Erythroblast (primary cell): ENCODE results near the gene ZBTB38.

Source experiments
- GATA1 ChIP-seq: IDR thresholded peaks from 2 replicates; pipeline ENCODE4 v1.6.1; 2011; ENCODE audit warnings: low read depth, mild to moderate bottlenecking, control low read depth, low read length, moderate library complexity
- POLR2A ChIP-seq: IDR thresholded peaks from 2 replicates; pipeline ENCODE4 v1.6.1; 2011; ENCODE audit warnings: mild to moderate bottlenecking, low read length

DNA sequence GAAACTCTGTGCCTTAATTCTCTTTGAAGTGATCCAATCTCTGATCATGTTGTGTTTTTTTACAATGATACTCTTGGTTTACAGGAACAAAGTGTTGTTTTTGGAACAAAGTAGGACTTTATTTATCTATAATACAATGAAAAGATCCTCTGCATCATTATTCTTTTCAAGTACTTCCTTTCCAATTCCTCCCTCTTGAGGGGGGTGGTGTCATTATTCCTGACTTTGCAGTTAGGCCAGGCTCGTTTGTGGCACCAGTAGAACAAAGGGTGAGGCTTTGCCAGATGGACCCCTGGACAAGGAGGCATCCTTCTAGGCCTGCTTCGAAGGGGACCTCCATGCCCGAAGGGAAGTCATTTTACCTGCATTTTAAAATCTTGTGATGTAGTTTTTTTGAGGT, 41.7 kb upstream of the ZBTB38 start:
- TF ChIP-seq POLR2A: no peak
- no peak for TF ChIP-seq GATA1
